GM23338 (cell line): Measurements from ENCODE around the gene CDK5. TPM values are rescaled to one million over a fixed set of nuclear protein-coding genes. Genes with fewer than 3 reads are reported as not detected.

Experiments
- ATAC-seq: fragments of 200-7000 bp; cut with Tn5 transposase; 3 replicates; pipeline ENCODE4 v1.9.1; 2020
- DNase-seq: peaks from one replicate; pipeline ENCODE4 v3.0.0-alpha.2; 2015; ENCODE audit warnings: low spot score
- H2AFZ ChIP-seq: fragments of 200-600 bp; sonication (generic); 2 replicates; pipeline ENCODE4 v1.8.0; 2016; ENCODE audit warnings: antibody characterized with exemption, mild to moderate bottlenecking, moderate library complexity
- H3F3A ChIP-seq: fragments of 200-600 bp; sonication (generic); replicated peaks from 2 replicates; pipeline ENCODE4 v1.8.0; 2017; ENCODE audit warnings: antibody characterized with exemption, mixed run types, low read depth
- H3K27ac ChIP-seq: fragments of 200-600 bp; sonication (generic); 2 replicates; pipeline ENCODE4 v1.6.1; 2016; ENCODE audit warnings: low read depth
- H3K27me3 ChIP-seq: fragments of 200-600 bp; sonication (generic); 2 replicates; pipeline ENCODE4 v1.8.0; 2016; ENCODE audit warnings: mild to moderate bottlenecking, mixed run types, moderate library complexity; ENCODE audit not compliant: insufficient read depth
- H3K36me3 ChIP-seq: fragments of 200-600 bp; sonication (generic); 2 replicates; pipeline ENCODE4 v1.8.0; 2016; ENCODE audit warnings: mild to moderate bottlenecking; ENCODE audit not compliant: insufficient read depth
- H3K4me1 ChIP-seq: fragments of 200-600 bp; sonication (generic); 2 replicates; pipeline ENCODE4 v1.8.0; 2016; ENCODE audit warnings: mild to moderate bottlenecking, moderate library complexity; ENCODE audit not compliant: insufficient read depth
- H3K4me2 ChIP-seq: fragments of 200-600 bp; sonication (generic); 2 replicates; pipeline ENCODE4 v1.7.1; 2017; ENCODE audit warnings: mixed run types
- H3K4me3 ChIP-seq: fragments of 200-600 bp; sonication (generic); 2 replicates; pipeline ENCODE4 v1.6.1; 2016; ENCODE audit warnings: mixed run types
- H3K79me2 ChIP-seq: fragments of 200-600 bp; sonication (generic); replicated peaks from 2 replicates; pipeline ENCODE4 v1.8.0; 2017; ENCODE audit warnings: mild to moderate bottlenecking; ENCODE audit not compliant: insufficient read depth
- H3K9me2 ChIP-seq: fragments of 200-600 bp; sonication (generic); 2 replicates; pipeline ENCODE4 v1.8.0; 2017; ENCODE audit not compliant: insufficient read depth
- H4K20me1 ChIP-seq: fragments of 200-600 bp; sonication (generic); replicated peaks from 2 replicates; pipeline ENCODE4 v1.8.0; 2017; ENCODE audit warnings: mild to moderate bottlenecking; ENCODE audit not compliant: insufficient read depth
- H3K27ac Mint-ChIP-seq: 2 replicates; pipeline ENCODE4 v1.8.0; 2020; ENCODE audit warnings: inconsistent platforms, mild to moderate bottlenecking, moderate library complexity, mixed read lengths
- H3K27me3 Mint-ChIP-seq: 3 replicates; pipeline ENCODE4 v1.8.0; 2022; ENCODE audit warnings: low read depth, mild to moderate bottlenecking, moderate library complexity, mixed read lengths, inconsistent platforms; ENCODE audit not compliant: insufficient read depth, poor library complexity
- H3K36me3 Mint-ChIP-seq: 3 replicates; pipeline ENCODE4 v1.8.0; 2021; ENCODE audit warnings: low read depth, mild to moderate bottlenecking, inconsistent platforms, moderate library complexity, mixed read lengths
- H3K4me1 Mint-ChIP-seq: 3 replicates; pipeline ENCODE4 v1.8.0; 2020; ENCODE audit warnings: mild to moderate bottlenecking, inconsistent platforms, mixed read lengths
- H3K4me3 Mint-ChIP-seq: 3 replicates; pipeline ENCODE4 v1.8.0; 2021; ENCODE audit warnings: moderate library complexity, mild to moderate bottlenecking, inconsistent platforms, mixed read lengths
- H3K9me3 Mint-ChIP-seq: 3 replicates; pipeline ENCODE4 v1.8.0; 2020; ENCODE audit warnings: moderate library complexity, mild to moderate bottlenecking, inconsistent platforms, mixed read lengths
- CREB1 ChIP-seq: fragments of 250-450 bp; sonication (Bioruptor Pico); IDR thresholded peaks from 2 replicates; pipeline ENCODE4 v1.5.0; 2020; ENCODE audit warnings: low read depth, mild to moderate bottlenecking, moderate library complexity
- CTCF ChIP-seq, 2 experiments: fragments of 200-600 bp in 1 of 2; sonication (generic) in 1 of 2; conservative IDR thresholded peaks; 2 replicates each; pipeline versions ENCODE4 v1.5.1 to v1.6.1; 2016 to 2017; ENCODE audit warnings: antibody characterized with exemption in 2 of 2, low read depth in 2 of 2, mild to moderate bottlenecking in 2 of 2, moderate library complexity in 1 of 2
- ETS1 ChIP-seq: IDR thresholded peaks from 2 replicates; pipeline ENCODE4 v1.6.1; 2016; ENCODE audit warnings: antibody characterized with exemption
- EZH2 ChIP-seq: fragments of 200-600 bp; sonication (generic); IDR thresholded peaks from one replicate; pipeline ENCODE4 v1.8.0; 2017; ENCODE audit warnings: antibody characterized with exemption, mild to moderate bottlenecking, low read depth; ENCODE audit not compliant: unreplicated experiment
- EZH2phosphoT487 ChIP-seq: fragments of 200-600 bp; sonication (generic); IDR thresholded peaks from one replicate; pipeline ENCODE4 v1.8.1; 2018; ENCODE audit warnings: antibody characterized with exemption; ENCODE audit not compliant: unreplicated experiment
- JUNB ChIP-seq: IDR thresholded peaks from one replicate; pipeline ENCODE4 v1.6.1; 2016; ENCODE audit warnings: antibody characterized with exemption; ENCODE audit not compliant: unreplicated experiment
- POLR2AphosphoS5 ChIP-seq: IDR thresholded peaks from 2 replicates; pipeline ENCODE4 v1.6.1; 2016; ENCODE audit warnings: antibody characterized with exemption, low read depth
- STAT1 ChIP-seq: IDR thresholded peaks from one replicate; pipeline ENCODE4 v1.6.1; 2016; ENCODE audit warnings: antibody characterized with exemption; ENCODE audit not compliant: unreplicated experiment
- ZNF114 ChIP-seq: fragments of 250-450 bp; sonication (Bioruptor Pico); IDR thresholded peaks from 2 replicates; pipeline ENCODE4 v1.5.0; 2020; ENCODE audit warnings: mild to moderate bottlenecking, moderate library complexity
- ZNF331 ChIP-seq: fragments of 250-450 bp; sonication (Bioruptor Pico); IDR thresholded peaks from 2 replicates; pipeline ENCODE4 v1.5.0; 2020; ENCODE audit warnings: low read depth, mild to moderate bottlenecking, moderate library complexity
- polyA plus RNA-seq: library from polyadenylated mRNA; unstranded; fragments of >200 nt; fragmentation: Nextera tagmentation; extraction: Ambion mirVana; gene quantifications from 2 replicates; pipeline ENCODE4 v1.2.1, GENCODE V29; 2016
- total RNA-seq: library from RNA; depleted of rRNA; stranded (reverse); fragments of >200 nt; shearing (Covaris generic); gene quantifications from 2 replicates; pipeline ENCODE4 v1.2.3, GENCODE V29; 2014

The CDK5 gene
- total and polyA plus RNA-seq, 2 experiments from 2014 or later: 19.8 to 27.1 TPM

GRCh38 chr7:151013733-151014497 lies 43.8 kb downstream of the CDK5 start:
- Histone ChIP-seq H2AFZ (peak overlapping the region; percentile 95), H3K4me1 (peaks cover 20% of the 10 kb centered on the region), H3K27ac (no peak overlapping the region), H3K9me2 (no peaks in the 10 kb centered on the region), H4K20me1 (no peaks in the 10 kb centered on the region), H3K79me2 (no peaks in the 10 kb centered on the region), H3F3A (0 out of 2 replicates have a peak, but pooled peaks cover 9% of the 10 kb centered on the region), H3K27me3 (peaks cover 38% of the 10 kb centered on the region), H3K4me2 (peak overlapping the region; percentile 88), H3K36me3 (no peaks in the 10 kb centered on the region), H3K4me3 (peak overlapping the region; percentile 75)
- Mint-ChIP-seq H3K4me1 (peaks cover 37% of the 10 kb centered on the region), H3K4me3 (peak overlapping the region; percentile 77), H3K9me3 (no peaks in the 10 kb centered on the region; the same call in 2 of the 3 replicates), H3K36me3 (peaks cover 7% of the 10 kb centered on the region), H3K27me3 (peaks cover 47% of the 10 kb centered on the region), H3K27ac (peak overlapping the region; percentile 36; the same call in 1 of the 2 replicates)
- TF ChIP-seq ZNF114 (CRISPR knock-in tag) (no peak), CTCF (conservative IDR thresholded peaks at IDR 0.05; ENCODE audit: low read depth in 2 of 2) (peak in 1 of 2 experiments; percentile 42; a peak in 2 of 4 replicates), EZH2 (no peak), CREB1 (peak; percentile 93), POLR2AphosphoS5 (peak; percentile 79), ZNF331 (no peak), STAT1 (no peak)
- DNase-seq (peak; percentile 99), ATAC-seq (peak; percentile 31)

- Histone ChIP-seq H3K27ac (no peak overlapping the region), H2AFZ (peak overlapping the region; percentile 92), H3K27me3 (peaks cover 33% of the 10 kb centered on the region), H3K9me2 (no peaks in the 10 kb centered on the region), H4K20me1 (no peaks in the 10 kb centered on the region), H3K4me2 (peak overlapping the region; percentile 88), H3K36me3 (no peaks in the 10 kb centered on the region), H3K79me2 (no peaks in the 10 kb centered on the region), H3F3A (0 out of 2 replicates have a peak, but pooled peaks cover 9% of the 10 kb centered on the region), H3K4me1 (peaks cover 20% of the 10 kb centered on the region), H3K4me3 (peak overlapping the region; percentile 75)
- TF ChIP-seq POLR2AphosphoS5 (no peak), EZH2 (no peak), CTCF (conservative IDR thresholded peaks at IDR 0.05; ENCODE audit: low read depth in 2 of 2) (no peak), JUNB (no peak), CREB1 (no peak), ETS1 (no peak), EZH2phosphoT487 (no peak)
- Mint-ChIP-seq H3K27ac (no peak overlapping the region), H3K4me3 (peak overlapping the region; percentile 77), H3K4me1 (peaks cover 40% of the 10 kb centered on the region), H3K27me3 (peaks cover 46% of the 10 kb centered on the region), H3K9me3 (no peaks in the 10 kb centered on the region; the same call in 2 of the 3 replicates), H3K36me3 (peaks cover 7% of the 10 kb centered on the region; the same call in 2 of the 3 replicates)
- DNase-seq (no peak), ATAC-seq (peak; percentile 16)
Measured at GRCh38 chr7:151013356-151013732, 44.4 kb downstream of the CDK5 start.
